ENCODE results near the gene SPATS2. TPM values are rescaled to one million over a fixed set of nuclear protein-coding genes. Genes with fewer than 3 reads are reported as not detected.
"Not testable (repeated sequence)": the region's sequence is repeated elsewhere in the genome, so short reads cannot be mapped to it uniquely, and the experiment has no call there.

SPATS2 gene
- total and polyA plus RNA-seq, 7 donors = 4.4 to 10.6 (median 9.1) TPM

DNA sequence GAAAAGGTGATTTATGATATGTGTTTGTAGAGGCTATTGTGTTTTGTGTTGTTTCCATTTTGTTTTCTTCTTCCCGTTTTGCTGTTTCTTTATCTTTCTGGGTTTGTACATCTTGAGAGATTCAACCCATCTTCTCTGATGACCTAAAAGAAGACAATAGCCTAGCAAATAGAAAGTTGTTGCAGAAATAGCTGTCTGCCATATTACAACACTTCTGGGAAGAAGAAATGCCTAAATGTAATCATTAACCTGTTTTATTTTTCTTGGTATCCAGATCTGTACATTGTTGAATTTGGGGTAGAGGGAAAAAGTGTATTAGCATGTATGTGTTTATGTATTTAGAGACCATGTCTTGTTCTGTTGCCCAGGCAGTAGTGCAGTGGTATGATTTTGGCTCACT is 50.3 kb downstream of the SPATS2 start:
- WGBS, 3 donors = 87 to 94% (median 88%) methylated on average over 1 of the region's 1 CpG
- H3K27me3 ChIP-seq (ENCODE audit: insufficient read depth in 3 of 3, low read length in 2 of 3) = no peaks in the 10 kb centered on the region
- no peak overlapping the region for H3K4me3 ChIP-seq
- H3K9me3 ChIP-seq = no peaks in the 10 kb centered on the region
- H3K27ac ChIP-seq = no peak overlapping the region
- no peak for ATAC-seq
- intact Hi-C loops (cut with DNase I) = no loop called here
- no peak for TF ChIP-seq CTCF (IDR thresholded peaks at IDR 0.05)
- peaks cover 9% of the 10 kb centered on the region for H3K4me1 ChIP-seq
- H3K36me3 ChIP-seq (ENCODE audit: insufficient read depth in 1 of 2, low read depth in 1 of 2) = no peaks in the 10 kb centered on the region
- DNase-seq = no peak

- Histone ChIP-seq H3K36me3 (ENCODE audit: insufficient read depth in 1 of 2, low read depth in 1 of 2) (no peaks in the 10 kb centered on the region), H3K27me3 (ENCODE audit: insufficient read depth in 3 of 3, low read length in 2 of 3) (no peaks in the 10 kb centered on the region), H3K9me3 (no peaks in the 10 kb centered on the region), H3K4me1 (peaks cover 9% of the 10 kb centered on the region), H3K4me3 (no peak overlapping the region), H3K27ac (no peak overlapping the region)
- no peak for TF ChIP-seq CTCF (IDR thresholded peaks at IDR 0.05)
- DNase-seq (no peak), ATAC-seq (no peak)
- intact Hi-C loops (cut with DNase I) = no loop called here
- WGBS, 3 donors = 95 to 97% (median 95%) methylated on average over 4 of the region's 4 CpGs
Measured at GRCh38 chr12:49420556-49420955, 53.3 kb downstream of the SPATS2 start.

- Histone ChIP-seq H3K36me3 (ENCODE audit: insufficient read depth in 1 of 2, low read depth in 1 of 2) (no peaks in the 10 kb centered on the region), H3K9me3 (no peaks in the 10 kb centered on the region), H3K27me3 (ENCODE audit: insufficient read depth in 3 of 3, low read length in 2 of 3) (no peaks in the 10 kb centered on the region), H3K27ac (no peak overlapping the region), H3K4me1 (peaks cover 9% of the 10 kb centered on the region), H3K4me3 (no peak overlapping the region)
- intact Hi-C loops (cut with DNase I) = no loop called here
- 94 to 100% (median 96%) methylated on average over 1 of the region's 1 CpG for WGBS, 3 donors
- TF ChIP-seq CTCF (IDR thresholded peaks at IDR 0.05) = no peak
- ATAC-seq = no peak
- DNase-seq = no peak
Measured at GRCh38 chr12:49422114-49422513, 54.9 kb downstream of the SPATS2 start.

DNA sequence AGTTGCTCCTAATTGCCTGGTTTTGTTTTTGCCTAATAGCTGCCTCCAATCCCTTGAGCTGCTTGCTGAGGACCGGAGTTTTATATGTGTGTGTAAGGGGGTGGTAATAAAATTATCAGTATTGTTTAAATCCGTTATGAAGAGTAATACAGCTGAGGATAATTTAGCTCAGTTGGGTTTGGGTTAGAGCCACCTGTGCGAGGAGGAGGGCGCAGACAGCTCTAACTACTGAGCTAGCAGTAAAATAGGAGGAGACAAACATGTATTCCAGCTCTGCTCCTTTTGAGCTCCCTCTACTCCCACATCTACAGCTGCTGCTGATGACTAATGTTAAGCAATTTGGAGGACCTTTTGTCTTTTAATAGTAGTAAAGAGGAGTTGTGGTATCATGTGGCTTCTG is 61.5 kb downstream of the SPATS2 start:
- no peak for TF ChIP-seq CTCF (IDR thresholded peaks at IDR 0.05)
- Histone ChIP-seq H3K36me3 (ENCODE audit: insufficient read depth in 1 of 2, low read depth in 1 of 2) (no peaks in the 10 kb centered on the region), H3K9me3 (no peaks in the 10 kb centered on the region), H3K27me3 (ENCODE audit: insufficient read depth in 3 of 3, low read length in 2 of 3) (no peaks in the 10 kb centered on the region), H3K4me1 (peaks cover 8% of the 10 kb centered on the region), H3K4me3 (no peak overlapping the region), H3K27ac (peak overlapping the region; percentile 31)
- intact Hi-C loops (cut with DNase I) = no loop called here
- ATAC-seq (peak; percentile 74 to 91 (median 82)), DNase-seq (no peak)
- 50 to 54% (median 53%) methylated on average over 4 of the region's 4 CpGs for WGBS, 3 donors

DNA sequence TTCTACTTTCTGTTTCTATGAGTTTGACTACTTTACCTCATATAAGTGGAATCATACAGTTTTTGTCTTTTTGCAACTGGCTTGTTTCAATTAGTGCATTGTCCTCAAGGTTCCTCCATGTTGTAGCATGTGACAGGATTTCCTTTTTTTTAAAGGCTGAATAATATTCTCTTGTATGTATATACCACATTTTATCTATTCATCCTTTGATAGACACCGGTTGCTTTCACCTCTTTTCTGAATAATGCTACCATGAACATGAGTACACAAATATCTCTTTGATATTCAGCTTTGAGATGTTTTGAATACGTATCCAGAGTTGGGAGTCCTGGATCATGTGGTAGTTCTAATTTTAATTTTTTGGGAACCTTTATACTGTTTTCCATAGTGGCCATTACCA is 65.4 kb downstream of the SPATS2 start:
- no peaks in the 10 kb centered on the region for H3K27me3 ChIP-seq (ENCODE audit: insufficient read depth in 3 of 3, low read length in 2 of 3)
- no peak for ATAC-seq
- no peak overlapping the region for H3K27ac ChIP-seq
- no peak for TF ChIP-seq CTCF (IDR thresholded peaks at IDR 0.05)
- peaks cover 8% of the 10 kb centered on the region for H3K4me1 ChIP-seq
- no peaks in the 10 kb centered on the region for H3K9me3 ChIP-seq
- WGBS, 3 donors = 83 to 90% (median 87%) methylated on average over 2 of the region's 2 CpGs
- H3K4me3 ChIP-seq = no peak overlapping the region
- intact Hi-C loops (cut with DNase I) = no loop called here
- DNase-seq = no peak
- no peaks in the 10 kb centered on the region for H3K36me3 ChIP-seq (ENCODE audit: insufficient read depth in 1 of 2, low read depth in 1 of 2)

GRCh38 chr12:49436799-49437198 is 69.5 kb downstream of the SPATS2 start:
- H3K36me3 ChIP-seq (ENCODE audit: insufficient read depth in 1 of 2, low read depth in 1 of 2); ATAC-seq; H3K4me1 ChIP-seq; intact Hi-C loops (cut with DNase I); H3K9me3 ChIP-seq; H3K27me3 ChIP-seq (ENCODE audit: insufficient read depth in 3 of 3, low read length in 2 of 3); H3K27ac ChIP-seq; H3K4me3 ChIP-seq; DNase-seq: not testable (repeated sequence)
- WGBS, 3 donors = 97 to 98% (median 98%) methylated on average over 8 to 29 of the region's 31 CpGs
